ENCODE data around the gene ARHGAP22. TPM values are rescaled to one million over a fixed set of nuclear protein-coding genes. Genes with fewer than 3 reads are reported as not detected.
"Not testable (repeated sequence)": the region's sequence is repeated elsewhere in the genome, so short reads cannot be mapped to it uniquely, and the experiment has no call there.

Gene ARHGAP22
- total RNA-seq, 1 donor from 2014 or later: 86.3 TPM

- no peak for DNase-seq (ENCODE audit: low read depth, low spot score)
Observed at GRCh38 chr10:48431871-48432270, 173.0 kb downstream of the ARHGAP22 start.

DNA sequence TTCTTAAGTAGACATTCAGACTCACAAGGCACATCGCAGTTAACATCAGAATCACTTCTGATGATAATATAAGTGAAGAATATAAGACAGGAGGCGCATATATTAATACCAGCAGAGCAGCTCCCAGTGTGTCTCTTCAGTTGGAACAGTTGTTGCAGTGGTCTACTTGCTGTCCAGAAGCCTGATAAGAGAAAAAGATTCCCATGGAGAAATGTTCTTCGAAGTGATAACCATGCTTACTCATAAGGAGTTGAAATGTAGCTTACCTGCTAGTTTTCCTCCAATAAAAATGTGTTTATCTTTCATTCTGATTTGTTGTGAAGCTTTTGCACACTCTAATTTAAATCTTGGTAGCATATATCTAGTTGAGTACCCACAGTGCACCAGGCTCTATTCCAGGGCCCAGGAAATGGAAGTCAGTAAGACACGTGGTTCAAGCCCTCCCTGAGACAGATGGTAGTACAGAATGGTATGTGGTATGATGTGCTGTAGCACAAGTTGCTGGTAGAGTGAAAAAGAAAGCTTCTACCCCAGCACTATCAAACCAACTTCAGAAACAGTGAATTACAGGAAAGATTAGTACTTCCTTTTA is 174.4 kb downstream of the ARHGAP22 start:
- no peak for DNase-seq (ENCODE audit: low read depth, low spot score)

DNA sequence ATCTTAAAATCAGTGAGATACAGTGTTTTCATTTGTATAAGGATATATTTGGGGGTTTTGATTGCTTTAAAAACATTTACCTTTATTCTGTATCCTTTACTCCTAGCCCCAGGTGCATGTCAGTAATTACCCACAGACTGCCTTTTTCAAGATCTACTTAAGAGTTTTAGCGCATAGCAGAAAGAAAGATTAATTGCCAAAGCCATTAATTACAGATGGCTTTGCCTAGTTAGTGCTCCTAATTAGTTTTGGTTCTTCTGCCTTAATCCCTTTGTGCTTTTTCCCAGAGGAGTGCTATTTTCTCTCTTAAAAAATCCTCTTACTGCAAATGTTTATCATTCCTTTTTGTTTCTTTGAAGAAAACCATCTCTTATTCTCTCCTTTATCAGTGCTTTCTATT is 175.6 kb downstream of the ARHGAP22 start:
- DNase-seq (ENCODE audit: low read depth, low spot score): no peak

GRCh38 chr10:48428896-48429295 is 176.0 kb downstream of the ARHGAP22 start:
- no peak for DNase-seq (ENCODE audit: low read depth, low spot score)

DNA sequence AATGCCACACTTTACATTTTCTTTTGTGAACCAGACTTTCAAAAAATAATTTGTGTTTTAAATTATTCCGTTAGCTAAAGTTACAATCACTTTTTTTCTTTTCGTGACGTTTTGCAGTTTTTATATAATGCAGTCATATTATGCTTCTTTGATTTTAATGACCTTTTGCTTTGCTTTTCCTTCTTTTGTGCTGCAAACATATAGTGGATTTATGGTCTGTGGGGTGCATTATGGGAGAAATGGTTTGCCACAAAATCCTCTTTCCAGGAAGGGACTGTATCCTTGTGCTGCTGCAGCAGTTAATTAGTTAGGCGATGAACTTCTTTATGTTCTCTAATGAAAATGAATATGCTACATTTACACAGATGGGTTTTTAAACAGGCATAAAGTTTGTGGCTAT is 181.0 kb downstream of the ARHGAP22 start:
- no peak for DNase-seq (ENCODE audit: low read depth, low spot score)

- DNase-seq (ENCODE audit: low read depth, low spot score): not testable (repeated sequence)
Observed at GRCh38 chr10:48421862-48422261, 183.0 kb downstream of the ARHGAP22 start.

DNA sequence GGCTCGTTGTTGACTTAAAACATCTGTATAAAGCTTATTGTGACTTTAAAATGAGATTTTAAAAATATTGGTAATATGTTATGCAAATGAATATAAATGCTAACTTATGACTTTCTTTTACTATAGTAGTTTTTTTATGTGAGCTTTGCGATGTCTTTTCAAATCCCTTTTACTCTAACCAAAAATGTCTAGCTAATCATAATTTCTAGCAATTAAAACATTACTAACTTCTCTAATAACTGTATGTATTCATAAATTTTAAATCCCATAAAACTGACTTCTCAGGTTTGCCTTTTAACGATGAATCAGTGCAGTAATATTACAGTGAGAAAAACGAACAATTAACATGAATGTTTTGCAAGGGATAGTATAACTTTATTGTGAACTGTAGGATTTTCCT is 185.2 kb downstream of the ARHGAP22 start:
- no peak for DNase-seq (ENCODE audit: low read depth, low spot score)

DNA sequence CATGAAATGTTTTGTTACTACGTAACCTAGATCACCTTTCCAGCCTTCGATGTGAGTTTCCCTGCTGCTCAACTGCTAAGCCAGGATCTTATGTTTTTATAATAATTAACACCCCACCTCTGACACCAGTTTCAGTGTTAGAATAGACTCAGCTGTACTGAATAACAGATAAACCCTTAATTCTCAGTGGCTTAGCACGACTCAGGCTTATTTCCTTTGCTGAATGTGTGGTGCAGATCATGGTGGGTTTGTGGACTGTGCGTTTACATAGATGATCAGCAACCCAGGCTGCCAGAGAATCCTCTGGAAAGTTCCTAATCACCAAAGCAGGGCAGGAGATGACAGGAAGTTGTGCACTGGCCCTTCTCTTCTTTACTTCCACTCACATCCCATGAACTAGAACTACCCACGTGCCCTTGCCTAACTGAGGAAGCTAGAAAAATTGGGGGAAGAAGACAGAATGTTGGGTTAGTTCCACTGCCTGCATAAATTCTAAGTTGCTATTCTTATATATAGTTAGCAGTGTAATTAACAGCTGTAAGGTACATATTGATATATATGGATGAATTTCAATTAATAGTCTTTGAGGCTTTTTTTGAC is 186.6 kb downstream of the ARHGAP22 start:
- no peak for DNase-seq (ENCODE audit: low read depth, low spot score)

DNA sequence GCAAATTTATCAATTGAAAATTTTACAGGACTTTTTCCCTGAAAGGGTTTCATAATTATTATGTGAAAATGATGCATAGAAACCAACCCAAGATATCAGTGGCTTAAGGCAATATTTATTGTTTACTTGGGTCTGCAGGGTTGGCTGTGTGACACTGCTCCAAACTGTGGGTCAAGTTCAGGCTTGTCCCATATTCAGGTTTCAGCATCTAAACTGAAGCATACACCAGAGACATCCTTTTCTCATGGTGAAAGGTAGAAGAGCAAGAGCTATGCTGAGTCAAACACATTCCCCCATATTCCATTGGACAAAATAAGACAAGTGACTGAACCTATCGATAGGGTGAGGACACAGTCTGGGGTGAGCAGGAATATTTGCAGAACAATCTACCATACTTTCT is 187.5 kb downstream of the ARHGAP22 start:
- no peak for DNase-seq (ENCODE audit: low read depth, low spot score)

GRCh38 chr10:48416584-48417232 is 188.2 kb downstream of the ARHGAP22 start:
- no peak for DNase-seq (ENCODE audit: low read depth, low spot score)

DNA sequence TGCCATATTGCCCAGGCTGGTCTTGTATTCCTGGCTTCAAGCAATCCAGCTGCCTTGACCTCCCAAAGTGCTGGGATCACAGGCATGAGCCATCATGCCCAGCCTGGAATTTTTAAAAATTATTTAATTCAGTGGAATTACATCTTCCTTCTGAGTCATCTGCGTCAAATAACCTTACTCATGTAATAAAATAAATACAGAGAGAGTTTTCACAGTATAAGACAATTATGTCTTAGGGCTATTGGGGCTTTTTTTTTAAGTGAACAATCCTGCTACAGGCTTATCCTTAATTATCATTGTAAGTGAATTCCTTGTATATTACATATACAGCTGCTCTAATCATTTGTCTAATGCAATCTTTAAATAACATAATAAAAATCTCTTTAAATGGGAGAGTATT is 190.1 kb downstream of the ARHGAP22 start:
- DNase-seq (ENCODE audit: low read depth, low spot score): no peak

- no peak for DNase-seq (ENCODE audit: low read depth, low spot score)
Observed at GRCh38 chr10:48414160-48414559, 190.7 kb downstream of the ARHGAP22 start.

DNA sequence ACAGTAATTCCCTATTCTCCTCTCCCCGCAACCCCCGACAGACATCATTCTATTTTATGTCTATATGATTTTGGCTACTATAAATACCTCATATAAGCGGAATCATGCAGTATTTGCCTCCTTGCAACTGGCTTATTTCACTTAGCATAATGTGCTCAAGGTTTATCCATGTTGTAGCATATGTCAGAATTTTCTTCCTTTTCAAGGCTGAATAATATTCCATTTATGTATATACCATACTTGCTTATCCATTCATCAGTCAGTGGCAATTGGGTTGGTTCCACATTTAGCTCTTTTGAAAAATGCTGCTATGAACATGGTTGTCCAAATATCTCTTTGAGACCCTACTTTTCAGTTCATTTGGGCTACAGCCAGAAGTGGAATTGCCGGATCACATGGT is 191.9 kb downstream of the ARHGAP22 start:
- DNase-seq (ENCODE audit: low read depth, low spot score): no peak

DNA sequence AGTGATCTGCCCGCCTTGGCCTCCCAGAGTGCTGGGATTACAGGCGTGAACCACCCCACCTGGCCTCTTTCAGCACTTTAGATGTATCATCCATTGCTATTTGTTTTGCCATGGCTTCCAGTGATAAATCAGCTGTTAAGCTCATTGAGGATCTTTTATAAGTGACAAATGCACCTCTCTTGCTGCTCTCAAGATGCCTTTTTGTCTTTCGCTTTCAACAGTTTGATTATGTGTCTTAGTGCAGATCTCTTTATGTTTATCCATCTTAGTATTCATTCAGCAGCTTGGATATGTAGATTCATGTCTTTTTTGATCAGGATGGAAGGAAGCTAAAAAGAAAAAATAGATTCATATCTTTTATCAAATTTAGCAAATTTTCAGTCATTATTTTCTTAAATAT is 192.8 kb downstream of the ARHGAP22 start:
- no peak for DNase-seq (ENCODE audit: low read depth, low spot score)

DNA sequence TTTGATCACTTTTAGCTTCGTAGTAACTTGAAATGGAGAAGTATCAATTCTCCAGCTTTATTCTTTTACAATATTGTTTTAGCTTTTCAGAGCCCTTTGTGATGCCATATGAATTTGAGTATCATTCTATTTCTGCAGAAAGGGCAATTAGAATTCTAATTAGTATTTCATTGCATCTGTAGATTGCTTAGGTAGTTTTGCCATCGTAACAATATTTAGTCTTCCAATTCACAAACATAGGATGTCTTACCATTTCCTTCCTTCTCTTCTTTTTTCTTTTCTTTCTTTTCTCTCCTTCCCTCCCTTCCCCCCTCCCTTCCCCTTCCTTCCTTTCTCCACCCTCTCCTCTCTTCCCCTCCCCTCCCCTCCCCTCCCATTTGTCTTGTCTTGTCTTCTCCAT is 193.4 kb downstream of the ARHGAP22 start:
- no peak for DNase-seq (ENCODE audit: low read depth, low spot score)

- no peak for DNase-seq (ENCODE audit: low read depth, low spot score)
Observed at GRCh38 chr10:48410503-48410902, 194.4 kb downstream of the ARHGAP22 start.

DNA sequence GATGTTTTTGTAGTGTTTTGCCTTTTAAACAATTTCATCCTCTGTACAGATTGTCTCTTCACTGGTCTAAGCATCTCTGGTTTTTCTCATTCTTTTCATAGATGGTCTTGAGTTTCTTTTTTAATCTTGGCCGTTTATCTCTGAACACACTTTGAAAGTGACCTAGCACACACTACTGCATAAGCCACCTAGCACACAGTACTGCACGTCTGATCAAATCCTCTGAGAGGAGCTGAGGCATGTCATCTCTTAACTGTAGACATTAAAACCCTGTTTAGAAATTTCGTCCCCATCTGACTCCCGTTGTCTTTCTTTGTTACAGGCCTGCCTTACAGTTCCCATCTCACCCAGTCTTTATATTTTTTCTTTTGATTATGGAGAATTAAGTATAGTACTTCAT is 198.2 kb downstream of the ARHGAP22 start:
- DNase-seq (ENCODE audit: low read depth, low spot score): no peak

GRCh38 chr10:48406204-48406603 is 198.7 kb downstream of the ARHGAP22 start:
- DNase-seq (ENCODE audit: low read depth, low spot score): no peak

- DNase-seq (ENCODE audit: low read depth, low spot score): no peak
Observed at GRCh38 chr10:48404646-48405045, 200.2 kb downstream of the ARHGAP22 start.

DNA sequence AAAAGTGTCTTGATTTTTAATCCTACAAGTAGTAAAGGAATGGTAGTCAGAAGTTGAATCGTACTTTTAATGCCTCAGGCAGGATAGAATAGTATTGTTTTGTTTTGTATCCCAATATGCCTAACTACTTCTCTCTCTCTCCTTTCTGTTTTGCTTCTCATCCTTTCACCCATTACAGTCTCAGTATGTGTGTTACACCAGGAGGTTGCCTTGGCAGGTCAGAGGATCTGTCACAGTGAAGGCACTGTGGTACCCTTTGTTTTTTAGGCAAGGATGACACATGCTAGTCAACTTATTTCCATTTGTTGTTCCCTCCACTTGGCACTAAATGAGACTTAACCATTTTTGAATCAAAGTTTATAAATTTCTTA is 204.0 kb downstream of the ARHGAP22 start:
- no peak for DNase-seq (ENCODE audit: low read depth, low spot score)

DNA sequence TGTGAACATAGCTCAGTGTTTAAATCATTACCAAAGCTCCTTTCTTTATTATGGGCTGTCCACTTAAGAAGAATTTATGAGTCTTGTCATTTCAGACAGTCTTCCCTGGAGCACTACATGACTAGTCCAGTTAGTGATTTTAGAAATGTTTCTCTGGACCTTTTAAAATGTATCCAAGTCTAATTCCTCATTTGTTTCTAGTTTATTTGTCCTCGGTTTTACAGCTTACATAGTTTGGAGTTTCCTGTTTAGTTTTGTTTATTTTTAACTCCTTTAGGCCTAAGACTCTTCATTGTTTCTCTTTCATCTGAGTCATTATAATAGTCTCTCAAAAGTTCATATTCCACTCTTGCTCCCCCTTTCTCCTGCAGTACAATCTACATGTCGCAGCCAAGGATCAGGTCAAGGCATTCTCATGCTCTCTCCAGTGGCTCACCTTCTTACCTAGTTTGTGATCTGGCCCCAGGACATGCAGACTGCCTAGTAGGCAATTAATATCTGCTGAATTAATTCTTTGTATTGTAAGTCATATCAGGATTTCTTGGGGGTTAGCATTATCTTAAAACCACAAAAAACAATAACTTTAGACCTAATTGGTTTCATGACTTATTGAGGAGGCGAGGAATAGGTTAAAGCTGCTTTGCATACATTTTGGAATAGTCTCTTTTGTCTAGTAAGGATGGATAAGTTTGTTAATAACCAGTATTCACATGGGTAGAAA is 204.6 kb downstream of the ARHGAP22 start:
- no peak for DNase-seq (ENCODE audit: low read depth, low spot score)

GRCh38 chr10:48399551-48399950 is 205.3 kb downstream of the ARHGAP22 start:
- no peak for DNase-seq (ENCODE audit: low read depth, low spot score)

All from pulmonary artery endothelial cell (primary cell).